ENCODE results near the gene FOXL2NB. TPM values are rescaled to one million over a fixed set of nuclear protein-coding genes. Genes with fewer than 3 reads are reported as not detected.

The FOXL2NB gene
- total RNA-seq, 1 donor from 2014 or later, result not detected

DNA sequence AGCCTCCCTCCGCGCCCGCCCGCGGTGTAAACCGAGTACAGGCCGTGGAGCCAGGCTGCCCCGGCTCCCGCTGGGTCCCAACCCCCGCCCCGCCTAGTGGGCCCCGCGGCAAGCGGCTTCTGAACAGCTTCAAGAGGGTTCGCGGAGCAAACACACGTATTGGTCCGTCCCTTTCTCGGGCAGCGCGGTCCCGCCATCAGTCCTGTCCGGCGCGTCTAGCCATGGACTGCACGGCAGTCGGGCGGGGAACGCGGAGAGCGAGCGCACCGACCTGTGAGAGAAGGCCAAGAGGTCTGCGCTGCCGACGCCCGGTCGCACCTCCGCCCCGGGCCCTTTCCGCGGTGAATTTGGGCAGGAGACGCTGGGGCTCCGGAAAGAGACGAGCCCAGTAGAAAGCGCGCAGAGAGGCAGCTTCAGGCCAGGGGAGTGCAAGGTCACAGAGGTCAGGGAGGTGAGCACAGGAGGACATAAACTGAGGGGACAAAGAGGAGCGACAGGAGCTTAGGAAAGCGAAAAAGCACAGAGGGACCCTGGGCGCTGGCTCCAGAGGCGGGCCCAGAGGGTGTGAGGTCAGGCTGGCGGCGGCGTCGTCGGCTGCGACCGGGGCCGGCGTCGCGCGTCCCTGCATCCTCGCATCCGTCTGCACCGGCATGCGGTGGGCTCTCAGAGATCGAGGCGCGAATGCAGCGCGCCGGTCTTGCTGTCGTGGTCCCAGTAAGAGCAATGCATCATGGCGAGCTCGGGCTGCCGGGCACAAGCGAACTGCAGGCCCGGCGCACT is 1.9 kb upstream of the FOXL2NB start:
- Mint-ChIP-seq H3K9me3 (peaks cover 3% of the 10 kb centered on the region), H3K4me1 (peaks cover 16% of the 10 kb centered on the region), H3K27ac (peak overlapping the region; percentile 85), H3K27me3 (peaks cover 82% of the 10 kb centered on the region), H3K4me3 (peak overlapping the region; percentile 79), H3K36me3 (ENCODE audit: low read depth) (peaks cover 9% of the 10 kb centered on the region)
- DNase-seq, result peak; percentile 76
- intact Hi-C loops (cut with micrococcal nuclease), result loop anchor here (5.0 kb wide), 1 partner anchor 1173 kb away; no protein-coding TSS in a partner anchor

DNA sequence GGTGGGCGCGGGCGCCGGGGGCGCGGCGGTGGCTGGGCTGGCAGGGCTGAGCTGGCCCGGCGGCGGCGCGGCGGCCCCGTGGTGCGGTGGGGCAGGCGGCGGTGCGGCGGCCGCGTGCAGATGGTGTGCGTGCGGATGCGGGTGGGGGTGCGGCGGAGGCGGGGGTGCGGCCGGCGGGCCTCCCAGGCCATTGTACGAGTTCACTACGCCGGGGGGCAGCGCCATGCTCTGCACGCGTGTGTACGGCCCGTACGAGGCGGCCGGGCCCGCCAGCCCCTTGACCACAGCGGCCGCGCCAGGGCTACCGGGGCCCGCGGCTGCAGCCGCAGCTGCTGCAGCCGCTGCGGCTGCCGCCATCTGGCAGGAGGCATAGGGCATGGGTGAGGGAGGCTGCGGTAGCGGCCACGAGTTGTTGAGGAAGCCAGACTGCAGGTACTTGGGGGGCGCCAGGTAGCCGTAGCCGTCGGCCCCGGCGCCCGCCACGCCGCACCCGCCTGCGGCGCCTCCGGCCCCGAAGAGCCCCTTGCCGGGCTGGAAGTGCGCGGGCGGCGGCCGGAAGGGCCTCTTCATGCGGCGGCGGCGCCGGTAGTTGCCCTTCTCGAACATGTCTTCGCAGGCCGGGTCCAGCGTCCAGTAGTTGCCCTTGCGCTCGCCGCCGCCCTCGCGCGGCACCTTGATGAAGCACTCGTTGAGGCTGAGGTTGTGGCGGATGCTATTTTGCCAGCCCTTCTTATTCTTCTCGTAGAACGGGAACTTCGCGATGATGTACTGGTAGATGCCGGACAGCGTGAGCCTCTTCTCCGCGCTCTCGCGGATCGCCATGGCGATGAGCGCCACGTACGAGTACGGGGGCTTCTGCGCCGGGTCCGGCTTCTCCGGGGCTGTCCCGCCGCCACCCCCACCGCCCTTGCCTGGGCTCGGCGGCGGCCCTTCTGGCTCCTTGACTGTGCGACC is 1.0 kb upstream of the FOXL2NB start:
- intact Hi-C loops (cut with micrococcal nuclease), result loop anchor here (1.0 to 5.0 kb wide), 2 partner anchors 10 to 1174 kb away; no protein-coding TSS in a partner anchor
- Mint-ChIP-seq H3K4me1 (peaks cover 21% of the 10 kb centered on the region), H3K4me3 (peak overlapping the region; percentile 79), H3K9me3 (peaks cover 3% of the 10 kb centered on the region), H3K27ac (peak overlapping the region; percentile 48), H3K36me3 (ENCODE audit: low read depth) (peaks cover 9% of the 10 kb centered on the region), H3K27me3 (peaks cover 83% of the 10 kb centered on the region)
- peak; percentile 77 for DNase-seq

GRCh38 chr3:138947495-138948121 is 591 bp downstream of the FOXL2NB start:
- H3K27me3 Mint-ChIP-seq, result peaks cover 80% of the 10 kb centered on the region
- H3K36me3 Mint-ChIP-seq (ENCODE audit: low read depth), result peaks cover 9% of the 10 kb centered on the region
- no peak overlapping the region for H3K27ac Mint-ChIP-seq
- peak overlapping the region; percentile 59 for H3K4me3 Mint-ChIP-seq
- intact Hi-C loops (cut with micrococcal nuclease), result loop anchor here (5.0 kb wide), 1 partner anchor 1175 kb away; no protein-coding TSS in a partner anchor
- H3K9me3 Mint-ChIP-seq, result peaks cover 3% of the 10 kb centered on the region
- peaks cover 21% of the 10 kb centered on the region for H3K4me1 Mint-ChIP-seq
- no peak for DNase-seq

DNA sequence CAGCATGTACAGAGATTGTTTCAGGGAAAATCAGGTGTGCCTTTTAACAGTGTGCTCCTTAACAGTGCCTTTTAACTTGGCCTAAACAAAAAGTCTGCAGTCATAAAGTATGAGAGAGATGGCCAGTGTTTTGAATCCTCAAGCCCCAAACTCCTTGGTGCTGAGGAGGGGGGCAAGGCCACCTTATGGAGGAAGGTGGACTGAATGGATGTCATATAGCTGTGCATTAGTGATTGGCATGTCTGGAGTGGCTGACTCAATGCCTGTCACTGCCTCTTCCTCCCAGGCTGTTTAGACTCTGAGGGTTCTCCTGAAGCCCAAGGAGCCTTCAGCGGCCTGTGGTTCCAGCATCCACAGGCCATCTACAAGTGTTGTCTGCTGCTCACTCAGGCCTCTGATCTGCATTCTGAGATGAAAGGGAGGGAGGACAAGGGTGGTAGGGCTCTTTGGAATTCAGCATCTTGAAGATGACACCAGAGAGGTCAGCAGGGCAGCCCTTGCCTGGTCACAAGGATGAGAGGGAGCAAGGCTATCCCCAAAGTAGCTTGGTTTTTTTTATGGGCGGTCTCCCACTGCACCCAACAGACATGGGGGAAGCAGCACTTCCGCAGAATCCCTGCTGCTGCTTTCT is 1.5 kb downstream of the FOXL2NB start:
- Mint-ChIP-seq H3K36me3 (ENCODE audit: low read depth) (peaks cover 9% of the 10 kb centered on the region), H3K9me3 (peaks cover 3% of the 10 kb centered on the region), H3K27me3 (peaks cover 77% of the 10 kb centered on the region), H3K4me3 (no peak overlapping the region), H3K4me1 (peaks cover 21% of the 10 kb centered on the region), H3K27ac (no peak overlapping the region)
- DNase-seq, result no peak
- intact Hi-C loops (cut with micrococcal nuclease), result loop anchor here (5.0 kb wide), 1 partner anchor 1176 kb away; no protein-coding TSS in a partner anchor

GRCh38 chr3:138949002-138949418 is 2.0 kb downstream of the FOXL2NB start:
- Mint-ChIP-seq H3K27me3 (peaks cover 75% of the 10 kb centered on the region), H3K9me3 (peaks cover 3% of the 10 kb centered on the region), H3K27ac (no peak overlapping the region), H3K36me3 (ENCODE audit: low read depth) (peaks cover 7% of the 10 kb centered on the region), H3K4me1 (peaks cover 17% of the 10 kb centered on the region), H3K4me3 (no peak overlapping the region)
- intact Hi-C loops (cut with micrococcal nuclease), result loop anchor here (5.0 kb wide), 1 partner anchor 1177 kb away; no protein-coding TSS in a partner anchor
- DNase-seq, result no peak

DNA sequence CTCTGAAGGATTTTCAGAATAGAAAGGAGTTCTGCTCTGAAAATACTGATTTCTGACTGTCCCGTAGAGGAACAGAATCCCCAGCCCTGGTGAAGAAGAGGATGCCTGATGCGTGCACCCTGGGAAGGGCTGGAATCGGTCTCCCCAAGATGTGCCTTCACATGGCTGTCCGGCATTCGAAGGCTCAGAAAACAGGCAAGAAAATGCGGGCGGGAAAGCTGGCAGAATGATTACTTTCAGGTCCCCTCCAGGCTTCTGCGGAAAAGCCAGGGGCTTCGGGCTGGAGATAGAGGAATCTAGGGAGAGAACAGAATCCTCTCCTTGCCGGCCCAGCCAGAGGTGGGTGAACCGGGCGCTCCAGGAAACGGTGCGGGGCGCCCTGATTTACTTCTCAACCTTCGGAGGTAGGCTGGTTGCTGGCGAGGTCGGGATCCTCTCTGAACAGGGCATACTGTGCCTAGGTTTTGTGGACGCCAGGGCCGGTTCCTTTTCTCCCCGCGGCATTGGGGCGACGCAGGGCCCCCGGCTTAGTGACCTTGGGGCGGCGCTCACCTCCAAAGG is 2.5 kb downstream of the FOXL2NB start:
- Mint-ChIP-seq H3K4me1 (peaks cover 13% of the 10 kb centered on the region), H3K36me3 (ENCODE audit: low read depth) (peaks cover 4% of the 10 kb centered on the region), H3K27me3 (peaks cover 71% of the 10 kb centered on the region), H3K27ac (no peak overlapping the region), H3K4me3 (peak overlapping the region; percentile 38), H3K9me3 (peaks cover 3% of the 10 kb centered on the region)
- no peak for DNase-seq
- intact Hi-C loops (cut with micrococcal nuclease), result loop anchor here (5.0 kb wide), 1 partner anchor 1177 kb away; no protein-coding TSS in a partner anchor

DNA sequence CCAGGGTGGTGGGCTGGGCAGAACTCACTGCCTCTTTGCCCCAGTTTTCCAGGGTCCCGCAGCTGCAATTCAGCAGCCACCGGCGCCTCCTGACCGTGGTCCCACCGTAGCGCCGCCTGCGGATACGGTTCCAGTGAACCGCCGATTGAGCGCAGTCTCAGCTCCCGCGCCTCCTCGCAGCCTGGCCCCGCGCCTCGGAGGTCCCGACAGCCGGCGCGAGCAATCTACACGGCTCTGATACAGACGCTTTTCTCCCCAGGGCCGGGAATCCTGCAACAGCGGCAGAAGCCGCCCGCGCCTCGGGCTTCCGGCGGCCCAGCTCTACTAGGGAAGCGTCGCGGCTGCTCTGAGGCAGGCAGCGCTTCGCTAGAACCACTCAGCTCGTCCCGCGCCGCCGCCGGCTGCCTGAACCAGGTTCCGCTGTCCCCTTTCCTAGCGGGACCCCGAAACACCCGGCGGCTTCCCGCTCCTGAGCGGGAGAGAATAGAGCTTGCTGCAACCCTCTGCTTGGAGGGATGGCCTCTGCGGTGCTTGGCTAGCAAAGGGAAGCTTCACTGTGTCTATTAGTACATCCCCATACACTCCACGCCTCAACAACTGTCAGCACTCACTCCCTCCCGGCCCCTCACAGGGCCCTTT is 3.1 kb downstream of the FOXL2NB start:
- Mint-ChIP-seq H3K27me3 (peaks cover 71% of the 10 kb centered on the region), H3K36me3 (ENCODE audit: low read depth) (peaks cover 1% of the 10 kb centered on the region), H3K4me3 (peak overlapping the region; percentile 34), H3K27ac (no peak overlapping the region), H3K4me1 (peaks cover 11% of the 10 kb centered on the region), H3K9me3 (peaks cover 1% of the 10 kb centered on the region)
- intact Hi-C loops (cut with micrococcal nuclease), result no loop called here
- peak; percentile 78 for DNase-seq

GRCh38 chr3:138950701-138951100 is 3.7 kb downstream of the FOXL2NB start:
- DNase-seq, result no peak
- Mint-ChIP-seq H3K9me3 (no peaks in the 10 kb centered on the region), H3K4me3 (peak overlapping the region; percentile 34), H3K36me3 (ENCODE audit: low read depth) (no peaks in the 10 kb centered on the region), H3K27me3 (peaks cover 70% of the 10 kb centered on the region), H3K4me1 (peaks cover 9% of the 10 kb centered on the region), H3K27ac (no peak overlapping the region)
- intact Hi-C loops (cut with micrococcal nuclease), result no loop called here

DNA sequence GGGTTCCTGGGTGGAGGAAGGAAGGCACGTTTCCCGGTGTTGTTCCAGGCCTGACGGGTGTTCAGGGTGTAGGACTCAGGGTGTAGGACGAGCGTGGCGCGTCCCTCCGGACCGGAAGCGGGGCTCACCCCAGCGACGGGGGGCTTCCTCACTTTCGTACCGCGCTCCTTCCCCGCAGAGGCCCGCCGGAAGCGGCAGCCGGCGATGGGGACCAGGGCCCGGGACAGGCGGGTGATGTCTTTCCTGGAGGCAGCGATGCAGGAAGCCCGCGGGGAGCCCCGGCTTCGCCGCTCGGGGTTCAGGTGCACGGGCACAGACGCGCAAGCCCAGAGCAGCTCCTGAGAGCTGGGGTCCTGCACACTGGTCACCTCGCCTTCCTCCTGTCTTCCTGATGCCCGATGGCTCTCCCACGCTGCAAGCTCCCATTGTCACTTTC is 13.4 kb downstream of the FOXL2NB start:
- Mint-ChIP-seq H3K27me3 (peaks cover 46% of the 10 kb centered on the region), H3K4me3 (peak overlapping the region; percentile 42), H3K4me1 (peaks cover 9% of the 10 kb centered on the region), H3K27ac (no peak overlapping the region), H3K9me3 (peaks cover 3% of the 10 kb centered on the region), H3K36me3 (ENCODE audit: low read depth) (no peaks in the 10 kb centered on the region)
- intact Hi-C loops (cut with micrococcal nuclease), result no loop called here
- no peak for DNase-seq

- H3K27me3 Mint-ChIP-seq, result peaks cover 36% of the 10 kb centered on the region
- H3K4me1 Mint-ChIP-seq, result peaks cover 9% of the 10 kb centered on the region
- DNase-seq, result no peak
- peaks cover 3% of the 10 kb centered on the region for H3K9me3 Mint-ChIP-seq
- intact Hi-C loops (cut with micrococcal nuclease), result no loop called here
- no peaks in the 10 kb centered on the region for H3K36me3 Mint-ChIP-seq (ENCODE audit: low read depth)
- H3K27ac Mint-ChIP-seq, result no peak overlapping the region
- no peak overlapping the region for H3K4me3 Mint-ChIP-seq
Measured at GRCh38 chr3:138962854-138963560, 16.0 kb downstream of the FOXL2NB start.

- Mint-ChIP-seq H3K36me3 (ENCODE audit: low read depth) (no peaks in the 10 kb centered on the region), H3K4me1 (peaks cover 9% of the 10 kb centered on the region), H3K27me3 (peaks cover 28% of the 10 kb centered on the region), H3K9me3 (peaks cover 3% of the 10 kb centered on the region), H3K4me3 (no peak overlapping the region), H3K27ac (no peak overlapping the region)
- intact Hi-C loops (cut with micrococcal nuclease), result no loop called here
- DNase-seq, result no peak
Measured at GRCh38 chr3:138964264-138964663, 17.2 kb downstream of the FOXL2NB start.

DNA sequence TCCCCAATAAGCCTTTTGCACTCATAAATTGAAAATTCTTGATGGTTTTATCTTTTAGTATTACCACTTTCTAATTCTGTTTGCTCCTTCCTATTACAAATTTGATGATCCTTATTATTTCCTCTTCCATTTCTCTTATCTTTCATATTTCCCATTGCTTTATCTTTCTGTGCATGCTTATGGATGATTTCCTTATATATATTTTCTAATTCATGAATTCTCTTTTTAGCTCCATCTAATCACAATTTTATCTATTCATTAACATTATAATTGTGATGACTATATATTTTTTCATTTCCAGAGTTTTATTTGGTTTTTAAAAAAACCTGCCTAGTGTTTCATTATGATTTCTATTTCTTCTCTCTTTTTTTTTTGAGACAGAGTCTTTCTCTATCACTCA is 17.9 kb downstream of the FOXL2NB start:
- no peaks in the 10 kb centered on the region for H3K36me3 Mint-ChIP-seq (ENCODE audit: low read depth)
- intact Hi-C loops (cut with micrococcal nuclease), result no loop called here
- H3K4me1 Mint-ChIP-seq, result peaks cover 9% of the 10 kb centered on the region
- DNase-seq, result no peak
- no peak overlapping the region for H3K4me3 Mint-ChIP-seq
- peaks cover 3% of the 10 kb centered on the region for H3K9me3 Mint-ChIP-seq
- H3K27ac Mint-ChIP-seq, result no peak overlapping the region
- peaks cover 23% of the 10 kb centered on the region for H3K27me3 Mint-ChIP-seq

All from activated CD4-positive, alpha-beta T cell treated with anti-CD3 and anti-CD28 coated beads, Interleukin-2, amount 10 ng/mL, durations not matched to agents 24 days and 14 days (primary cell).